ENCODE data around the gene PCYOX1L.
A peak's percentile ranks its signal among the peaks of the same experiment; 100 is the strongest.

The PCYOX1L gene

DNA sequence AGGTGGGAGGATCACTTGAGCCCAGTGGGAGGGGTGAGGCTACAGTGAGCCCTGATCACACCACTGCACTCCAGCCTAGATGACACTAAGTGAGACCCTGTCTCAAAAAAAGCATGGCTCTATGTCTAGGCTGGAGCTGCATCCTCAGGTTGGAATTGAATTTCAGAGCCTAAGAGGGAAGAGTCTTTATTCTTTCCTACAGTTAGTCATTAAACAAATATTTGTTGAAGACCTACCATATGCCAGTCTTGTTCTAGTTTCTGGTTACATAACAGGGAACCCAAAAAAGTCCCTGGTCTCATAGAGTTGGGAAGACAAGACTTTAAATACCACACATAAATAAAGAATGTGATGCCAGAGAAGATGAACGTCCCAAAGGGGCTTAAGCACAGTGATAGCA, 19.5 kb upstream of the PCYOX1L start:
- H3K36me3 ChIP-seq (ENCODE audit: control insufficient read depth, insufficient read depth, low read length): no peaks in the 10 kb centered on the region
- H3K4me3 ChIP-seq (replicated peaks; ENCODE audit: low read depth, low read length): no peak overlapping the region
- TF ChIP-seq, protein P1, sequence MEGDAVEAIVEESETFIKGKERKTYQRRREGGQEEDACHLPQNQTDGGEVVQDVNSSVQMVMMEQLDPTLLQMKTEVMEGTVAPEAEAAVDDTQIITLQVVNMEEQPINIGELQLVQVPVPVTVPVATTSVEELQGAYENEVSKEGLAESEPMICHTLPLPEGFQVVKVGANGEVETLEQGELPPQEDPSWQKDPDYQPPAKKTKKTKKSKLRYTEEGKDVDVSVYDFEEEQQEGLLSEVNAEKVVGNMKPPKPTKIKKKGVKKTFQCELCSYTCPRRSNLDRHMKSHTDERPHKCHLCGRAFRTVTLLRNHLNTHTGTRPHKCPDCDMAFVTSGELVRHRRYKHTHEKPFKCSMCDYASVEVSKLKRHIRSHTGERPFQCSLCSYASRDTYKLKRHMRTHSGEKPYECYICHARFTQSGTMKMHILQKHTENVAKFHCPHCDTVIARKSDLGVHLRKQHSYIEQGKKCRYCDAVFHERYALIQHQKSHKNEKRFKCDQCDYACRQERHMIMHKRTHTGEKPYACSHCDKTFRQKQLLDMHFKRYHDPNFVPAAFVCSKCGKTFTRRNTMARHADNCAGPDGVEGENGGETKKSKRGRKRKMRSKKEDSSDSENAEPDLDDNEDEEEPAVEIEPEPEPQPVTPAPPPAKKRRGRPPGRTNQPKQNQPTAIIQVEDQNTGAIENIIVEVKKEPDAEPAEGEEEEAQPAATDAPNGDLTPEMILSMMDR (IDR thresholded peaks at IDR 0.05; ENCODE audit: insufficient read depth, low read length, poor library complexity, severe bottlenecking): no peak
- DNase-seq (ENCODE audit: extremely low read depth, insufficient read length): no peak
- H3K27me3 ChIP-seq (replicated peaks; ENCODE audit: control insufficient read depth, insufficient read depth, low read length): no peaks in the 10 kb centered on the region

DNA sequence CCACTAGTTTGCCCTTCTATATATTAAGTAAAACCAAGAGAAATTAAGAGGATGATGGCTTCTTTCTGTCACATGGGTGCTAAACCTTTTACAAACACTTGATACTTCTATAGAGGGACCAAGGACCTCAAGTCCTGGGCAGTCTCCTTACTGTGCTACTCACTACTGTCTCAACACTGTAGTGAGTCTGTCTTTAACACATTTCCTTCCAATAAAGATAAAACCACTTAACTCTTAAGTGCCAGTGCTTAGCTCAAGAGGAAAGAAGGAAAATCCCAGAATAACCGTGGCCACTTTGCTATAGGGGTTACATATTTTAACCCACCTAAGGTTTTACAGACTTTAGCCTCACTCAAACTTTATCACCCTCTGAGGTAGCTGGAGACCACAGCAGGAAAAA, 16.9 kb upstream of the PCYOX1L start:
- H3K36me3 ChIP-seq (ENCODE audit: control insufficient read depth, insufficient read depth, low read length): no peaks in the 10 kb centered on the region
- H3K4me3 ChIP-seq (replicated peaks; ENCODE audit: low read depth, low read length): no peak overlapping the region
- TF ChIP-seq, protein P1 (IDR thresholded peaks at IDR 0.05; ENCODE audit: insufficient read depth, low read length, poor library complexity, severe bottlenecking): no peak
- no peak for DNase-seq (ENCODE audit: extremely low read depth, insufficient read length)
- H3K27me3 ChIP-seq (replicated peaks; ENCODE audit: control insufficient read depth, insufficient read depth, low read length): no peaks in the 10 kb centered on the region

DNA sequence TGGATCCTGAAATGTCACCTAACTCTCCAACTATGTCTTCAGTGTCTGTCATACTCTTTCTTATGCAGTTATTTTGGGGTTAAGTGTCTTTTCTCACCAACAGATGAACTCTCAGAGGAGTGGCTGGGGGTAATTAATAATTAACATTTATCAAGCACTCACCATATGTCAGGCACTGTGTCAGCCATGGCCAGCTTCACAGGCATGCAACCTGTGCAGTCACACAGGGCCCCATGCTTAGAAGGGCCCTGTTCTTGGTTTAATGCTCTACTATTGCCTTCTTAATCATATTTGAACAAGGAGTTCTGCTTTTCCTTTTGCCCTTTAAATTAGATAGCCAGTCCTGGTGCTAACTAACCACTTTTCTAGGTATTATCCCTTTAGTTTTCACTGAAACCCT, 16.0 kb upstream of the PCYOX1L start:
- Histone ChIP-seq H3K27me3 (replicated peaks; ENCODE audit: control insufficient read depth, insufficient read depth, low read length) (no peaks in the 10 kb centered on the region), H3K4me3 (replicated peaks; ENCODE audit: low read depth, low read length) (no peak overlapping the region), H3K36me3 (ENCODE audit: control insufficient read depth, insufficient read depth, low read length) (no peaks in the 10 kb centered on the region)
- TF ChIP-seq, protein P1 (IDR thresholded peaks at IDR 0.05; ENCODE audit: insufficient read depth, low read length, poor library complexity, severe bottlenecking): no peak
- DNase-seq (ENCODE audit: extremely low read depth, insufficient read length): no peak

DNA sequence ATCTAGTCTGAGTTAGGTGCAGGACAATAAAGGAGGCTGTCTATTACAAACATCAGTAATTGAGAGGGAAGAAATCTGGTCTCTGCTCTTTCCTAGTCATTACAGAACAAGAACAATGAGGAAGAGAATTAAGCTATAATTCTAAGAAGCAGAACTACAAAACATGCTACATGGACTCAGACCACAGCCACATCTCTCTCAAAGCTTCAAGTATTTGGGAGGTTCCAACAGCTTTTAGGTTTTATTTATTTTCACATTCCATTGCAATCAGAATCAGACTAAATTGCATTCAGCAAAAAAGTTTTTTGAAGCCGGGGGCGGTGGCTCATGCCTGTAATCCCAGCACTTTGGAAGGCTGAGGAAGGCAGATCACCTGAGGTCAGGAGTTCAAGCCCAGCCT, 13.7 kb upstream of the PCYOX1L start:
- TF ChIP-seq, protein P1 (IDR thresholded peaks at IDR 0.05; ENCODE audit: insufficient read depth, low read length, poor library complexity, severe bottlenecking): no peak
- no peak overlapping the region for H3K4me3 ChIP-seq (replicated peaks; ENCODE audit: low read depth, low read length)
- DNase-seq (ENCODE audit: extremely low read depth, insufficient read length): no peak

DNA sequence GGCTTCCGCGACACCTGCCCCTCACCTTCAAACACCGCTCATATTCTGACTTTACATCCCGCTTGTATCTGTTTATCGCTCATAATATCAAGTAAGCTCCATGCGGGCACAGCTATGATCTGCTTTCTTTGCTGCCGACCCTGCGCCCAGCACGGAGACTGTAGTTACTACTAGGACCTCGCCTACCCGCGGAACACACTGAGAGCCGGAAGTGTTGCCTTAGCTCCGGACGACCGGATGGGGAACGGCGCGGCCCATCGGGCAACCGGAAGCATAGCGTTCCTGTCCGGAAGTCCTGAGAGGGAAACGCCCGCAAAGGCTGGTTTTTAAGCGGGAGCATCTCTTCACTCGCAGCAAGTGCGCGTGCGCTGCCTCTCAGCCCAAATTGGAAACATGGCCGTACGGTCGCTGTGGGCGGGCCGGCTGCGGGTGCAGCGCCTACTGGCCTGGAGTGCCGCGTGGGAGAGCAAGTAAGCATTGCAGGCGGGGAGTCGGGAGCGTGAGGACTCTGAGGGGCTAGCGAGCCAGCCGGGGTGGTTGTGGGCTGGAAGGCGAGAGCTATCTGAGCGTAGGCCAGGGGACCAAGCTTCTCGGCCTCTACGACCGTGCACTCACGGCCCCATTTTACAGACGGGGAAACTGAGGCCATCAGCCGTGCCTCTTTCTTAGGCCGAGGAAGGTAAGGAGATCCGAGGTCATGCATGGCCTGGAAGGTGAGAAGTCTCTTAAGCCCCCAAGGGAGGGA, 12.5 kb upstream of the PCYOX1L start, which contains the start of gene GRPEL2:
Gene GRPEL2, plus strand, starts transcription at position 353 of the 745 bp plus-strand sequence. Its CDS starts 41 bp downstream, at position 394.
- TF ChIP-seq, protein P1 (IDR thresholded peaks at IDR 0.05; ENCODE audit: insufficient read depth, low read length, poor library complexity, severe bottlenecking): no peak
- Histone ChIP-seq H3K36me3 (ENCODE audit: control insufficient read depth, insufficient read depth, low read length) (peaks cover 3% of the 10 kb centered on the region), H3K27me3 (replicated peaks; ENCODE audit: control insufficient read depth, insufficient read depth, low read length) (no peaks in the 10 kb centered on the region)

More for the DNA sequence above, 13.7 kb upstream of the PCYOX1L start:
- Histone ChIP-seq H3K27me3 (replicated peaks; ENCODE audit: control insufficient read depth, insufficient read depth, low read length) (no peaks in the 10 kb centered on the region), H3K36me3 (ENCODE audit: control insufficient read depth, insufficient read depth, low read length) (no peaks in the 10 kb centered on the region; the same call in 1 of the 2 replicates)

More for the DNA sequence above, 12.5 kb upstream of the PCYOX1L start, which contains the start of gene GRPEL2:
- H3K4me3 ChIP-seq (replicated peaks; ENCODE audit: low read depth, low read length): peak within 1 kb of the TSS; percentile 99
- DNase-seq (ENCODE audit: extremely low read depth, insufficient read length): peak; percentile 95
